GM21786 (cell line): ENCODE results near the gene DUOX2.
"Not testable (repeated sequence)": the region's sequence is repeated elsewhere in the genome, so short reads cannot be mapped to it uniquely, and the experiment has no call there.

Experiments
- ATAC-seq: cut with Tn5 transposase; IDR thresholded peaks from one replicate; pipeline ENCODE4 v1.9.1; 2021; ENCODE audit not compliant: unreplicated experiment

The DUOX2 gene

GRCh38 chr15:45102226-45102625 lies 11.7 kb downstream of the DUOX2 start:
- no peak for ATAC-seq

GRCh38 chr15:45101749-45102148 lies 12.2 kb downstream of the DUOX2 start:
- ATAC-seq = no peak

GRCh38 chr15:45100884-45101625 lies 12.9 kb downstream of the DUOX2 start:
- no peak for ATAC-seq

GRCh38 chr15:45099549-45100165 lies 14.3 kb downstream of the DUOX2 start:
- no peak for ATAC-seq

GRCh38 chr15:45097466-45097865 lies 16.5 kb downstream of the DUOX2 start:
- no peak for ATAC-seq

GRCh38 chr15:45095661-45096060 lies 18.3 kb downstream of the DUOX2 start:
- no peak for ATAC-seq

- ATAC-seq = no peak
Measured at GRCh38 chr15:45094358-45094730, 19.6 kb downstream of the DUOX2 start.

- ATAC-seq = no peak
Measured at GRCh38 chr15:45093622-45094357, 20.2 kb downstream of the DUOX2 start.

GRCh38 chr15:45093013-45093412 lies 21.0 kb downstream of the DUOX2 start:
- no peak for ATAC-seq

GRCh38 chr15:45091576-45091975 lies 22.4 kb downstream of the DUOX2 start:
- no peak for ATAC-seq

- no peak for ATAC-seq
Measured at GRCh38 chr15:45091161-45091560, 22.8 kb downstream of the DUOX2 start.

GRCh38 chr15:45089712-45090373 lies 24.1 kb downstream of the DUOX2 start:
- ATAC-seq = no peak

- ATAC-seq = no peak
Measured at GRCh38 chr15:45088801-45089711, 24.9 kb downstream of the DUOX2 start.

- ATAC-seq = no peak
Measured at GRCh38 chr15:45087513-45087912, 26.5 kb downstream of the DUOX2 start.

GRCh38 chr15:45084163-45084562 lies 29.8 kb downstream of the DUOX2 start:
- ATAC-seq = no peak

GRCh38 chr15:45083223-45083622 lies 30.7 kb downstream of the DUOX2 start:
- ATAC-seq = no peak

- ATAC-seq = not testable (repeated sequence)
Measured at GRCh38 chr15:45082412-45082811, 31.6 kb downstream of the DUOX2 start.

- not testable (repeated sequence) for ATAC-seq
Measured at GRCh38 chr15:45080593-45080992, 33.4 kb downstream of the DUOX2 start.

GRCh38 chr15:45079628-45080246 lies 34.2 kb downstream of the DUOX2 start:
- ATAC-seq = not testable (repeated sequence)

GRCh38 chr15:45079201-45079600 lies 34.8 kb downstream of the DUOX2 start:
- ATAC-seq = not testable (repeated sequence)
